ENCODE results near the gene CYRIA.

GRCh38 chr2:16650287-16651249 is 15.1 kb downstream of the CYRIA start:
- TF ChIP-seq POLR2A (IDR thresholded peaks at IDR 0.05; ENCODE audit: low read length) (no peak), GATA1 (IDR thresholded peaks at IDR 0.05; ENCODE audit: low read depth, low read length) (no peak)

Measured in erythroblast (primary cell).